Left colon (tissue), 2 donors: ENCODE measurements around the gene ACR. TPM values are rescaled to one million over a fixed set of nuclear protein-coding genes. Genes with fewer than 3 reads are reported as not detected.

Experiments
- total RNA-seq, 2 donors: library from RNA; stranded (reverse); fragmentation: NEBNext Ultra II Directional; extraction: Animal tissue kit (Norgen Biotek cat#: 25700); gene quantifications; one replicate each; pipeline ENCODE4 v1.2.1, GENCODE V29; 2021
- donor health status: DM: no; HTN: no; CAD: no.
- donor health status: DM: yes; HTN: yes; CAD: no.

ACR gene
- total RNA-seq, 2 donors from 2014 or later = 0.89 to 1.5 TPM

Other genes with a start within 250 kb of the ACR start
- 10 to 100 TPM; 58.7 to 59.3 TPM for gene LMF2, start 230.5 kb upstream of the ACR start, total RNA-seq
- gene NCAPH2, start 230.0 kb upstream of the ACR start, total RNA-seq = 10 to 100 TPM; 26.6 to 27.1 TPM
- 1 to 10 TPM; 5.5 to 5.7 TPM for gene SCO2, start 212.6 kb upstream of the ACR start, total RNA-seq
- gene TYMP, start 208.2 kb upstream of the ACR start, total RNA-seq = 10 to 100 TPM; 32.0 to 33.0 TPM
- under 1 TPM in 1 of 2 donors, not detected in 1; 0.17 TPM for gene KLHDC7B, start 192.3 kb upstream of the ACR start, total RNA-seq
- under 1 TPM in 1 of 2 donors, not detected in 1; 0.67 TPM for gene SYCE3, start 175.3 kb upstream of the ACR start, total RNA-seq
- 10 to 100 TPM; 22.6 to 26.6 TPM for gene CPT1B, start 159.8 kb upstream of the ACR start, total RNA-seq
- gene CHKB, start 155.4 kb upstream of the ACR start, total RNA-seq = 10 to 100 TPM; 66.9 to 72.7 TPM
- 1 to 10 TPM; 1.2 to 1.5 TPM for gene MAPK8IP2, start 137.4 kb upstream of the ACR start, total RNA-seq
- 10 to 100 TPM; 84.8 to 97.8 TPM for gene ARSA, start 110.1 kb upstream of the ACR start, total RNA-seq
- gene SHANK3, start 65.4 kb upstream of the ACR start, total RNA-seq = 1 to 10 TPM; 4.4 to 4.8 TPM
- 10 to 100 TPM; 20.1 to 21.3 TPM for gene RABL2B, start 45.4 kb downstream of the ACR start, total RNA-seq